GM12891 (cell line): Measurements from ENCODE around the gene KIAA1549.

Experiments
- PAX5 ChIP-seq: IDR thresholded peaks from 2 replicates; pipeline ENCODE4 v1.6.1; 2011; ENCODE audit warnings: low read length, moderate library complexity, mild to moderate bottlenecking; ENCODE audit not compliant: insufficient read depth, severe bottlenecking
- POLR2A ChIP-seq: IDR thresholded peaks from 2 replicates; pipeline ENCODE4 v1.6.1; 2011; ENCODE audit warnings: low read depth, low read length, control low read depth
- POLR2AphosphoS5 ChIP-seq: IDR thresholded peaks from 2 replicates; pipeline ENCODE4 v1.6.1; 2011; ENCODE audit warnings: low read depth, low read length, control low read depth
- TAF1 ChIP-seq: IDR thresholded peaks from 2 replicates; pipeline ENCODE4 v1.6.1; 2011; ENCODE audit warnings: low read depth, low read length, control low read depth

- TF ChIP-seq POLR2AphosphoS5 = no peak
- no peak for TF ChIP-seq TAF1
- TF ChIP-seq PAX5 = no peak
- no peak for TF ChIP-seq POLR2A
These were observed 127.0 kb downstream of the KIAA1549 start for GRCh38 chr7:138854115-138854645.
